ENCODE data around the gene USF2. TPM values are rescaled to one million over a fixed set of nuclear protein-coding genes. Genes with fewer than 3 reads are reported as not detected.

Gene USF2
- total RNA-seq, 1 experiment from 2014 or later: 123 TPM

- DNase-seq: no peak
- H3K4ac ChIP-seq (ENCODE audit: low read depth, low read length): no peak overlapping the region
- Mint-ChIP-seq H3K9me3 (no peaks in the 10 kb centered on the region), H3K27ac (no peak overlapping the region), H3K4me1 (peaks cover 9 to 10% of the 10 kb centered on the region in 2 experiments), H3K27me3 (ENCODE audit: low read depth) (peaks cover 6% of the 10 kb centered on the region), H3K36me3 (ENCODE audit: insufficient read depth in 1 of 3, low read depth in 3 of 3) (no peaks in the 10 kb centered on the region), H3K4me3 (no peak overlapping the region)
- no peak overlapping the region for H3K9ac ChIP-seq (ENCODE audit: extremely low read depth, insufficient read length, low read length)
- H2AK5ac ChIP-seq (ENCODE audit: insufficient read length, low read length): no peak overlapping the region
- no peaks in the 10 kb centered on the region for H3K79me2 ChIP-seq (ENCODE audit: insufficient read depth, low read length)
- no peaks in the 10 kb centered on the region for H3K79me1 ChIP-seq (ENCODE audit: insufficient read depth, low read depth, low read length, poor library complexity, severe bottlenecking)
- TF ChIP-seq, protein P1, sequence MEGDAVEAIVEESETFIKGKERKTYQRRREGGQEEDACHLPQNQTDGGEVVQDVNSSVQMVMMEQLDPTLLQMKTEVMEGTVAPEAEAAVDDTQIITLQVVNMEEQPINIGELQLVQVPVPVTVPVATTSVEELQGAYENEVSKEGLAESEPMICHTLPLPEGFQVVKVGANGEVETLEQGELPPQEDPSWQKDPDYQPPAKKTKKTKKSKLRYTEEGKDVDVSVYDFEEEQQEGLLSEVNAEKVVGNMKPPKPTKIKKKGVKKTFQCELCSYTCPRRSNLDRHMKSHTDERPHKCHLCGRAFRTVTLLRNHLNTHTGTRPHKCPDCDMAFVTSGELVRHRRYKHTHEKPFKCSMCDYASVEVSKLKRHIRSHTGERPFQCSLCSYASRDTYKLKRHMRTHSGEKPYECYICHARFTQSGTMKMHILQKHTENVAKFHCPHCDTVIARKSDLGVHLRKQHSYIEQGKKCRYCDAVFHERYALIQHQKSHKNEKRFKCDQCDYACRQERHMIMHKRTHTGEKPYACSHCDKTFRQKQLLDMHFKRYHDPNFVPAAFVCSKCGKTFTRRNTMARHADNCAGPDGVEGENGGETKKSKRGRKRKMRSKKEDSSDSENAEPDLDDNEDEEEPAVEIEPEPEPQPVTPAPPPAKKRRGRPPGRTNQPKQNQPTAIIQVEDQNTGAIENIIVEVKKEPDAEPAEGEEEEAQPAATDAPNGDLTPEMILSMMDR (conservative IDR thresholded peaks at IDR 0.05): no peak
- H2AFZ ChIP-seq (ENCODE audit: low read length): no peak overlapping the region
- no peaks in the 10 kb centered on the region for H3K4me1 ChIP-seq (ENCODE audit: insufficient read depth, low read length)
- H3K23ac ChIP-seq (ENCODE audit: insufficient read length, low read depth, low read length): no peak overlapping the region
- H3K4me2 ChIP-seq (ENCODE audit: insufficient read depth, insufficient read length, low read length): no peak overlapping the region
- H2BK5ac ChIP-seq (ENCODE audit: insufficient read length, low read length): no peak overlapping the region
- H2BK120ac ChIP-seq (ENCODE audit: low read depth, low read length, poor library complexity, severe bottlenecking): no peak overlapping the region
- no peaks in the 10 kb centered on the region for H4K20me1 ChIP-seq (ENCODE audit: control insufficient read depth, insufficient read depth, insufficient read length)
- H3K23me2 ChIP-seq (ENCODE audit: insufficient read length, low read depth, low read length, poor library complexity, severe bottlenecking): no peaks in the 10 kb centered on the region
- H3K18ac ChIP-seq (ENCODE audit: insufficient read length, low read depth, low read length): no peak overlapping the region
- no peak overlapping the region for H2BK12ac ChIP-seq (ENCODE audit: insufficient read length, low read depth, low read length)
- H4K8ac ChIP-seq (replicated peaks; ENCODE audit: insufficient read length, low read depth, low read length): no peak overlapping the region
- no peaks in the 10 kb centered on the region for H3K9me3 ChIP-seq (ENCODE audit: control insufficient read depth, low read depth, low read length)
- H3K14ac ChIP-seq (ENCODE audit: insufficient read depth, low read length): no peak overlapping the region
- H2BK20ac ChIP-seq (ENCODE audit: low read depth, low read length, poor library complexity, severe bottlenecking): no peak overlapping the region
- H3T11ph ChIP-seq (ENCODE audit: low read length): no peak overlapping the region
- no peak overlapping the region for H3K56ac ChIP-seq (ENCODE audit: insufficient read length, low read depth, low read length)
- 100% methylated on average over 2 of the region's 7 CpGs for WGBS (ENCODE audit: extremely low coverage, insufficient read length, low lambda C conversion rate)
- no peak overlapping the region for H2BK15ac ChIP-seq (ENCODE audit: low read depth, low read length)
- H3K27me3 ChIP-seq (ENCODE audit: insufficient read depth, low read length): no peaks in the 10 kb centered on the region
- no peak overlapping the region for H4K5ac ChIP-seq (ENCODE audit: insufficient read length, low read depth, low read length)
- H4K91ac ChIP-seq (ENCODE audit: insufficient read length, low read depth, low read length): no peak overlapping the region
- no peak overlapping the region for H3K27ac ChIP-seq (ENCODE audit: insufficient read length, low read depth, low read length)
These were observed 28.1 kb downstream of the USF2 start for GRCh38 chr19:35296644-35297514.
